PFSK-1 (cell line): ENCODE data around the gene HECA.

Source experiments
- FOXP2 ChIP-seq: optimal IDR thresholded peaks from 2 replicates; pipeline ENCODE3; 2011; ENCODE audit warnings: borderline replicate concordance, control low read depth, inconsistent platforms; ENCODE audit not compliant: insufficient read depth; ENCODE audit errors: extremely low read length, extremely low read depth
- POLR2AphosphoS5 ChIP-seq: IDR thresholded peaks from 2 replicates; pipeline ENCODE4 v1.6.1; 2012; ENCODE audit warnings: low read depth, mild to moderate bottlenecking, control low read depth, low read length, moderate library complexity
- SIN3A ChIP-seq: IDR thresholded peaks from 2 replicates; pipeline ENCODE4 v1.6.1; 2012; ENCODE audit warnings: mild to moderate bottlenecking, low read length, moderate library complexity, borderline replicate concordance; ENCODE audit not compliant: insufficient read depth
- TAF1 ChIP-seq: IDR thresholded peaks from 2 replicates; pipeline ENCODE4 v1.6.1; 2012; ENCODE audit warnings: low read length, control low read depth, borderline replicate concordance; ENCODE audit not compliant: insufficient read depth
- TF ChIP-seq, protein P1 (sequence below), 2 experiments: IDR thresholded peaks; 2 replicates each; pipeline versions ENCODE4 v1.6.1 to v1.8.0; 2011 to 2012; ENCODE audit warnings: low read depth in 2 of 2, low read length in 2 of 2, control low read depth in 1 of 2, inconsistent platforms in 1 of 2, mild to moderate bottlenecking in 1 of 2, moderate library complexity in 1 of 2; ENCODE audit not compliant: insufficient read depth in 1 of 2

DNA sequence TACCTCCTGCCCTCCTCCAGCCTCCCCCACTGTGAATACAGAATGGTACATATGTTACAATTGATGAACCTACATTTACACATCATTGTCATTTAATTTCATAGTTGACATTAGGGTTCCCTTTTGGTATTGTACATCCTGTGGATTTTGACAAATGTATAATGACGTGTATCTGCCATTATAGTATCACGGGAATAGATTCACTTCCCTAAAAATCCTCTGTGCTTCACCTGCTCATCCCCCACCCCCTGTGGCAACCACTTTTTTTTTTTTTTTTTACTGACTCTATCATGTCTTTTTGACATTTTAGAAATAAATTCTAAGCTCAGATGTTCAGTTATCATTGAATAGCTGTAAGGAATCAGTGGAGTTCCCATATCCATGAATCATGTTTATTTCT, 30.4 kb downstream of the HECA start:
- TF ChIP-seq TAF1 (no peak), POLR2AphosphoS5 (no peak), SIN3A (no peak), FOXP2 (no peak)
- TF ChIP-seq, protein P1, sequence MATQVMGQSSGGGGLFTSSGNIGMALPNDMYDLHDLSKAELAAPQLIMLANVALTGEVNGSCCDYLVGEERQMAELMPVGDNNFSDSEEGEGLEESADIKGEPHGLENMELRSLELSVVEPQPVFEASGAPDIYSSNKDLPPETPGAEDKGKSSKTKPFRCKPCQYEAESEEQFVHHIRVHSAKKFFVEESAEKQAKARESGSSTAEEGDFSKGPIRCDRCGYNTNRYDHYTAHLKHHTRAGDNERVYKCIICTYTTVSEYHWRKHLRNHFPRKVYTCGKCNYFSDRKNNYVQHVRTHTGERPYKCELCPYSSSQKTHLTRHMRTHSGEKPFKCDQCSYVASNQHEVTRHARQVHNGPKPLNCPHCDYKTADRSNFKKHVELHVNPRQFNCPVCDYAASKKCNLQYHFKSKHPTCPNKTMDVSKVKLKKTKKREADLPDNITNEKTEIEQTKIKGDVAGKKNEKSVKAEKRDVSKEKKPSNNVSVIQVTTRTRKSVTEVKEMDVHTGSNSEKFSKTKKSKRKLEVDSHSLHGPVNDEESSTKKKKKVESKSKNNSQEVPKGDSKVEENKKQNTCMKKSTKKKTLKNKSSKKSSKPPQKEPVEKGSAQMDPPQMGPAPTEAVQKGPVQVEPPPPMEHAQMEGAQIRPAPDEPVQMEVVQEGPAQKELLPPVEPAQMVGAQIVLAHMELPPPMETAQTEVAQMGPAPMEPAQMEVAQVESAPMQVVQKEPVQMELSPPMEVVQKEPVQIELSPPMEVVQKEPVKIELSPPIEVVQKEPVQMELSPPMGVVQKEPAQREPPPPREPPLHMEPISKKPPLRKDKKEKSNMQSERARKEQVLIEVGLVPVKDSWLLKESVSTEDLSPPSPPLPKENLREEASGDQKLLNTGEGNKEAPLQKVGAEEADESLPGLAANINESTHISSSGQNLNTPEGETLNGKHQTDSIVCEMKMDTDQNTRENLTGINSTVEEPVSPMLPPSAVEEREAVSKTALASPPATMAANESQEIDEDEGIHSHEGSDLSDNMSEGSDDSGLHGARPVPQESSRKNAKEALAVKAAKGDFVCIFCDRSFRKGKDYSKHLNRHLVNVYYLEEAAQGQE (IDR thresholded peaks at IDR 0.05; ENCODE audit: insufficient read depth in 1 of 2, low read depth in 2 of 2, low read length in 2 of 2), result no peak
